C1 segment of cervical spinal cord (tissue), 14 donors: ENCODE data around the gene GTF2F2.

Source experiments
- DNase-seq, 14 donors: peaks; one replicate each; lab custom pipeline; 2025; lab: John Stamatoyannopoulos, UW

GTF2F2 gene

DNA sequence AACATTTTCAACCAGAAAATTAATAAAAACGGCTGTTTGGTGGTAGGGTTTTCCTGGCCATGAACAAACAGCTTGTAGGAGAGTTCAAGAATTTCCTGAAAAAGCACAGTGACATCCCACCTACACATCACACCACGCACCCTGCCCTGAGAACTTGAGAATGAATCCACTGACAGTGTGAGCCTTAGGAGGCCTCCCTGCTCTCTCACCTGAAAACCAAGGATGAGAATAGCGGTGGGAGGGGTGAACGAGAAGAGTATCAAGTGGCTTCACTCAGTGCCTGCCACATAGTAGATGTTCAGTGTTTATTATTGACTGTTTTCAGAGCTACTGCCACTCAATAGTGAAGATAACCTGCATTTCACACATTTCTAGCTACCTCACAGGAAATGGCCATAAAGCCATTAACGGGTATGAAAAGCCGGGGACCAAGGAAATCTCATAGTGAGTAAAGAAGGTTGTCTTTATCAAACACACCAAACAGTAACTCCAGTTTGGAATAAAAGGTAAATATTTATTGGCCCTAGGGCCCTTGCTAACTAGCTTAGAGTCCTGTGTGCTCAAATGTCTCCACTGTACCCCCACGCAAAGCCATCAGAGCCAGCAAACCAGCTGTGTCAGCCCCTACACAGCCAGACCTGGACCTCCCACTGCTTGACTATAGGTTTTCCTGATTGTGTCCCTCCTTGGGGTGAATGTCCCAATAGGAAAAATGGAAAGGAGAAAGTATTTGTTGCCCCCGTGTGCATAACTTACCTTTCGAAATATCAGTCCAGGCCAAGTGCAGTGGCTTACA, 180.1 kb downstream of the GTF2F2 start:
- DNase-seq = no peak

DNA sequence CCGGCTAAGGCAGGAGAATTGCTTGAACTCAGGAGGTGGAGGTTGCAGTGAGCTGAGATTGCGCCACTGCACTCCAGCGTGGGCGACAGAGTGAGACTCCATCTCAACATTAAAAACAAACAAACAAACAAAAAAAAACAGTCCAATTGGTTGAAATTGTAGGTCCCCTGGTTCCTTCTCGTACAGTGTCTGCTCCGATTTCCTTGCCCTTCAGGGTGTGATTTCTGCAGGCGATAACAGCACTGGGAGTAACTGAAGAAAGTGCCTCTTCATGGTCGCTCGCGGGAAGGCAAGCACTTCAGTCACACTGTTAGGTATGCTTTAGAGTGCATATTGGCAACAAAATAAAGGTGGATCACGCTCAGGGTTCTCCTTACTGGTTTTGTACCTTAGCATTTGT, 181.0 kb downstream of the GTF2F2 start:
- no peak for DNase-seq

DNA sequence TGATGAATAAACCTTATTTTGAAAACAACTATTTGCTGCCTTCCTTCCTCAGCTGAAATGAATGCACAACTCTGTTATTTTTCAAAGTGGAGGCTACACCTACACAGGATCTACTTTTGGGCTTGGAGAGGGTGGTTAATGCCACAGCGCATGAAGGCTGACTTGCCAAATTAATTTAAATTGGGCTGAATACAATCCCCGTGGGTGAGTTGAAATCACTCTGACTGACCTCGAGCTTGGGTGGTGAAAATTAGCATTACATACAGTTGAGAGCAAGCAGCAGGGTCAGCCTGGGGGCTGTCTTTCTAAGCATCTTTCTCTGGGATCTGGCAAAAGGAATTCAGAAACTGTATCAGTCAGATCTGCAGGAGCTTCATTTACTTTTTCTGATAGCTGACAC, 182.2 kb downstream of the GTF2F2 start:
- no peak for DNase-seq

DNA sequence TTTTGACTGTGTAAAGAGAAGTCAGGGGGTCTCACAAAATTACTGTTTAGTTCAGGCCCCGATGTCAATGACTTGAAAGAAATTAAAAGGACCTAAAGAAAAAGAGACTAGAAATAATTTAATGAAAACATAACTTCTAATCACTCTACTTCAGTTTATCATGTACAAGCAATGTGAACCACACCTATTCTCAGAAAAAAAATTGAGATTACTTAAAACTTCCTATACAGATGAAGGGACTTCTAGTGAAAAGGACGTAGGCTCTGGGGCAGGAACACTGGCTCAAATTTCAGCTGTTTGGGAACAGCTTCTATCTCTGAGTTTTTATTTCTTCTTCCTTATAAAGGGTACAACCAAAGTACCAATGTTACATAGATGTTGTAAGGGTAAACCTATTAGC, 182.7 kb downstream of the GTF2F2 start:
- DNase-seq = no peak

DNA sequence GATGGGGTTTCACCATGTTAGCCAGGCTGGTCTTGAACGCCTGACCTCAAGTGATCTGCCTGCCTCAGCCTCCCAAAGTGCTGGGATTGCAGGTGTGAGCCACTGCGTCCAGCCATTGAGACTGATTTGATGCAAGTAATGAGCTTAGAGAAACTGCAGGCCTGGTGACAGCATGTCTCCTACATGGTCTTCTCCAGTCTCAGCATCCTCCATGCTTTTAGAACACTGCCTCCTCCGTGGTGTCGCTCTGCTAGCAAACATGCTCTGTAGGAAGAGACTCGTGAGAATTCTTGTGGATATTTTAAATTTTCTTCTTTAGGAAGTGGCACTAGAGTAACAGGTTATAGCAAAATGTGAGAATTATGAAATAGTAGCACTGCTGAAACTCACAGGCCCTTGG, 183.6 kb downstream of the GTF2F2 start:
- DNase-seq = no peak

DNA sequence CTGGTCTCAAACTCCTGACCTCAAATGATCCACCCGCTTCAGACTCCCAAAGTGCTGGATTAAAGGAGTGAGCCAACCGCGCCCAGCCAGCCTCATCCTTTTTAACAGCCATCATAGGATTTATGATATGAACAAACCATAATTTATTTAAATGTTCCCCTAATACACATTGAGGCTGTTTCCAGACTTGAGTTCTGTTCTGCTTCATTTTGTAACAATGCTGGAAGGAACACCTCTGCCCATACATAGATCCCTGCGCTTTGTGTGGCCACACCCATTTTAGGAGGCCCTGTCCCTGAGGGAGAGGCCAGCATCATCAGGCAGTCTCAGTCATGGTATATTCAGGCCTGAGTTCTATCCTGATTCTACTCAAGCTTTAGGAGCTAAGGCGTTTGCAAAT, 184.8 kb downstream of the GTF2F2 start:
- DNase-seq = no peak

DNA sequence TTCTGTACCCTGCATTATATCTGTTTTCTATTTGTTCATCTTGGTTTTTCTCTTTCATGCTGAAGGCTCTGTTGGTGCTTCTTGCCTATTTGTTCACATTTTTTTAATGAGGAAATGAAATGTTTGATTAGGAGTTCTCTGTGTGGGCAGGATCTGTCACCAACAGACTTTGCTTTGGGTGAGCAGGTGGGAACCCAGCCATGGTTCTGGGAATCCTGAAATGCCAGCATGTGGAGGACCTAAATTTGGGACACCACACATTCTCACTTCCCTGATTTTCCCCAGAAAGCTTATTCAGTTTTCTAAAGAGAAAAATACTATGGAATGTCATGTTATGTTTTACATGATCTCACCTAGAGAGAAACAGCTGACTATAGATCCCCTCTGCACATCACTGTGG, 186.7 kb downstream of the GTF2F2 start:
- DNase-seq = no peak

DNA sequence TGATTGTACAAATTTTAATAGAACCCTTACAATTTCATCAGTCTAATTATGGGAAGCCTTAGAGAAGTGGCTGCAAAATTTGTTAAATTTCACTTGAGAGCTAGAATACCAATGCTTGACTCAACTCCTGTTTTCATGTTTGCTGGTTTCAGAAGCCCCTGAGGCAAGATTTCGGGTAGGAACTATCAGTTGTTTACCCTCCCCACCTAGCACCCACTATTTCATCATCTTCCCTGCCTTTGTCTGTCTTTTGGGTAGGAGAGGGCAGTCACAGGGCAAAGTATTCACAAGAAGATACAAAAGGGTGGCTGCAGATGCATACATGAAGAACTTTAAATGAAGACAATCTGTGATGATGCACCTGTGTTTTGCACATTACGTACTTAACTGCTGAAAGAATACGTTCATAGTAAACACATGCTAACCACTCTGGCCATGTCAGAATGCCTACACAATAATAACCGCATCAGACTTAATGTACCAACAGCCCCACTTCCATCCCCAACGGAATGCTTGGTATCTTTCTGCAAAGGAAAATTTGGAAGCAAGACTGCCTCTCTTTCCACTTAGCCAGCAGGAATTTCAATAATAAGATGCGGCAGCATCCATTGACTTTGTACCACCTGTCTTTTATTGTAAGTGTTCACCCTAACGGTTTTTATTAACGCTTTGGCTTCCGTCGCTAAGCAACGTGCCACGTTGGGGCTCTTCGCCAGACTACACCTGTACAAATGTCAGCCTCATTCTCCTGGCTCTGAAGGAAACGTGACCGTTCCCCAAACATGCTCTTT, 190.2 kb downstream of the GTF2F2 start:
- no peak for DNase-seq

DNA sequence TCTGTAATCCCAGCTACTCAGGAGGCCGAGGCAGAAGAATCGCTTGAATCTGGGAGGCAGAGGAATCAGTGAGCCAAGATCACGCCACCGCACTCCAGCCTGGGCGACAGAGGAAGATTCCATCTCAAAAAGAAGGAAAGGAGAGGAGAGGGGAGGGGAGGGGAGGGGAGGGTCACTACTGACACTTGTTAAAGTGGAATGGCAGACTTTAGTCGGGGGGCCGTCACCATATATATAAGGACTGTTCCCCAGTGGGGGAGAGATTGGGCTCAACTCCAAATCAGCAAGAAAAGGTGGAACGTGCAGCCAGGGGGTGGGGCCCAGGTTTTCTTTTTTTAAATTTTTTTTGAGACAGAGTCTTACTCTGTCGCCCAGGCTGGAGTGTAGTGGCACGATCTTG, 194.5 kb downstream of the GTF2F2 start:
- DNase-seq = no peak

DNA sequence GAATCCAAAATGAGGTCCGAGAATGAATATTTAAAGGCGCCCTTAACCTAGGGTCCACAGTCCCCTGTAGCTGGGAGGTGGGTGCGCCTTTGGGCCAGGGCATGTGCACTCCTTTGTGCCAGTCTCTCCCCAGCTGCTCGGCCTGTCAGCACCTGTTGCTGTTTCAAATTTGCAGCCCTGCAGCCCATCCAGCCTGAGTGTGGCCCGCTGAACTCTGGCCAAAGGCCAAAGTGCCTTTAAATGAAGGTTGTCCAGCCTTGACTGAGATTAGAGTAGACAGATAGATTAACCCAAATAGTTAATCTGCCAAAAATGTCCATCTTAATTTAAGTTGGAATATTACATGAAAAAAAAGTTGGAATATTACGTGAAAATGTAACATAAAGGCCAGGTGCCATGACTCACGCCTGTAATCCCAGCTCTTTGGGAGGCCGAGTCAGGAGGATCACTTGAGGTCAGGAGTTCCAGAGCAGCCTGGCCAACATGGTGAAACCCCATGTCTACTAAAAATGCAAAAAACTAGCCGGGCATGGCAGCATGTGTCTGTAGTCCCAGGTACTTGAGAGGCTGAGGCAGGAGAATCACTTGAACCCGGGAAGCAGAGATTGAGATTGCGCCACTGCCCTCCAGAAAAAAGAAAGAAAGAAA, 195.3 kb downstream of the GTF2F2 start:
- DNase-seq = no peak

DNA sequence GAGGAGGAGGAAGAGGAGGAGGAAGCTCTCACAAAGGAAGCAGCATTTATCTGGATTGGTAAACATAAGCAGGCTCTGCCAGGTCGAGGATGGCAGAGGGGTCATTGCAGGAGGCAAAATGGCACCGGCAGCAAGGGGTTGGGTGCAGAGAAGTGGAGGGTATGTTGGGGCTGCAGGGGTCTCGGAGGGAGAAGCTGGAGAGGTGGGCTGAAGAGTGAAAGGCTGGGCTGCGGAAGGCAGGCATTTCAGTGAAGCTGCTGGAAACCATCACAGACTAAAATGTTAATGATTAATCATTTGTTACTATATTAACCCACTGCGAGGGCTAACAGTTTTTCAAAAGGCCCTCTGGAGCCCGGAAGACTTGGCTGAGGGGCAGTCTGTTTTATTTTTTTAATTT, 196.0 kb downstream of the GTF2F2 start:
- DNase-seq = no peak

DNA sequence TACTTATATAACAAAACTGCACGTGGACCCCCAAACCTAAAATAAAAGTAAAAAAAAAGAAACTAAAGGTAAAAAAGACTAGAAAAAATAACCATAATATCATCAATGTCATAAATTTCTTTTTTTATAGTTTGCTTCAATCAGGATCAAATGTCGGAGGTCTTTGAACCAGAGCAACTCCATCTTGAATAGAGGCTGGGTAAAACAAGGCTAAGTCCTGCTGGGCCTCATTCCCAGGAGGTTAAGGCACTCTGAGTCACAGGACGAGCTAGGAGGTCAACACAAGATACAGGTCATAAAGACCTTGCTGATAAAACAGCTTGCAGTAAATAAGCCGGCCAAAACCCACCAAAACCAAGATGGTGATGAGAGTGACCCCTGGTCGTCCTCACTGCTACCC, 196.7 kb downstream of the GTF2F2 start:
- DNase-seq = no peak

DNA sequence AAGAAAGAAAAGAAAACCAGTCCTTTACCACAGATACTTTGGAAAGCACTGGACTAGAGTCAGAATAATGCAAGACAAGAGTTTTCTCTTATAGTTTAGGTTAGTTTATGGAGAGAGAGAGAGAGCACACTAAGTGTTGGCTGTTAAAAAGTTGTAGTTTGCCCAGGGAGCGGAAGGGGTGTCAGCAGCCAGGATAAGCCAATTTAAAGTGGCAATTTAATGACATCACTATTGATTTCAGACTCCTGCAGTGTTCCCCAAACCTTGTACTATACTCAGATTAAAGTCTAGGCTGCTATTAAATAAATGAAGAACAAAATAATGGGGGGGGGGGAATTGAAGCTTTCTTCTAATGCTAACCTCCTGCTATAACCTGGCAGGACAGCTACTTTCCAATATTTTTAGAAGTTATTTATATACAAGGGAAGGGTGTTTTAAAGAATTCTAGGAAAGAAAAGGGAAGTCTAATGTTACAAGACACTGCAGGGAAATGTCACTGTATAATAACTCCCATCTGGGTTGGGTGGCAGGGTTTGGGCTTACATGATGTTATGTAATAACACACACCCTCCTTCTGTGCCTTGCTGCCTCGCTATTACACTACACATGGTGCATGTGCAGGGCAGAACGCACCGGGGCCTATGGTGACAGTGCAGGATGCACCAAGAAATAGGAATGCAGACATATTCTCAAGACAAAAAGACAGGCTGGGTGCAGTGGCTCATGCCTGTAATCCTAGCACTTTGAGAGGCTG, 200.7 kb downstream of the GTF2F2 start:
- no peak for DNase-seq

DNA sequence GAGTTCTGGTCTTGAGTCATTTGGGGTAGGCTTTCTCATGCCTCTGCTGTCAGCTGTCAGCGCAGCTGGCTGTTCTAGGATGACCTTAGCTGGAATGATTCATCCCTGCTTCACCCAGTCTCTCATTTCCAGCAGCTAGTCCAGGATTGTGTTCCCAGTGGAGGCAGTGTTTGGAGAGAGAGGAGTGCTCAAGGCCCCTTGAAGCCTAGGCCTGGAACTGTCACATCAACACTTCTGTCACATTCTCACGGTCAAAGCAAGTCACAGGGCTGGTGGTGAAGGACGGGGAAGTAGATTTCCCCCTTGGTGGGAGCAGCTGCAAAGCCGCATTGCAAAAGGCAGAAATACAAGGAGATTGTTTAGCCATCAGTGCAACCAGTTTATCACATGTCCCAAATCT, 205.5 kb downstream of the GTF2F2 start:
- peak in 4 of 14 donors; percentile 3 to 46 (median 24) for DNase-seq

DNA sequence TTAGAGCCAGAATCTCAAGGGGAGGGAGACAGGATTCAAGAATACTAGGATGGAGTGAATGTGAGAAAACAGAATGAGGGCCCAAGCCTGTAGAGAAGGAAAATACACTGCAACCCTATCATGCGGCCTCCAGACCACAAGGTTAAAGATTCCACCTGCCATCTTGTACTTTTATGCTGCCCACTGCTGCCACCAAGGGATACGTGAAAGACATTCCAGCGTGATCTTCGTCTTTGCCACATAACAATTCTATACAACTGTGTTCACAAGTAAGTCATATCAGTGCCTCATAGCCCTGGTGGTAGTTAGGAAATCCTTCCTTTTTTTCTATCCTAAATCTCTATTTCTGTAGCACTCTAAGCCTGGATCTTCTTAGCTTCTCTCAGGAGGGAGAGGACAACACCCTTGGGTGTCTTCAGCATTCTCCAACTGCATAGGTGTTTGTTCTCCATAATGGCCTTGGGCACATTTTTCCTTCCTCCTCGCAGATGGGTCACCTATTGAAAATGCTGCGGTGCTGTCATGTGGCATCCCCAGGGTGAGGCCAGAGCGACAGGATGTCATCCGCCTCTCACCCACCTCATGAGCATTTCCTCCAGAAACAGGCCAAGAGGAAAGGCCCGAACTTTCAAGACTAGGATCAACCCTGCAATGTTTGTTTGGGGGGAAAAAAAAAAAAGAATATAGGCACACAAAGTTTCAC, 207.1 kb downstream of the GTF2F2 start:
- no peak for DNase-seq

DNA sequence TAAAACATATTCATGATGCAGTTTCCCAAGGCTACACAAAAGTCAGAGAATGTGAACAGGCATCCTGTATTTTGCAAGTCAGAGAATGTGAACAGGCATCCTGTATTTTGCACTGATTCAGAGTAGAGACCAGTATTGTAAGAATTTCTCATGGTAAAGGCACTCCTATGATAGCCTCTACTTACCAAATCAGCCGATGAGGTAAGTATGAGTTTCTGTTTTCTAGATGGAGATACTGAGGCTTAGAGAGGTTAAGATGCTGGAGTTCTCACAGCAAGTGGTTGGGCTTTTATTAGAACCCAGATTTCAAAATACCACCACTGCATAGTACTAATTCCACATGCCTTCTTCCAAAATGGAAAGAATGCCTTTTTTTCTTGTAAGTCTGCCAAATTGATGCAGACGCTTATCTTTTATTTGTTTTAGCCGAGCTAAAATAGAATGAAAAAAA, 208.4 kb downstream of the GTF2F2 start:
- DNase-seq = no peak

DNA sequence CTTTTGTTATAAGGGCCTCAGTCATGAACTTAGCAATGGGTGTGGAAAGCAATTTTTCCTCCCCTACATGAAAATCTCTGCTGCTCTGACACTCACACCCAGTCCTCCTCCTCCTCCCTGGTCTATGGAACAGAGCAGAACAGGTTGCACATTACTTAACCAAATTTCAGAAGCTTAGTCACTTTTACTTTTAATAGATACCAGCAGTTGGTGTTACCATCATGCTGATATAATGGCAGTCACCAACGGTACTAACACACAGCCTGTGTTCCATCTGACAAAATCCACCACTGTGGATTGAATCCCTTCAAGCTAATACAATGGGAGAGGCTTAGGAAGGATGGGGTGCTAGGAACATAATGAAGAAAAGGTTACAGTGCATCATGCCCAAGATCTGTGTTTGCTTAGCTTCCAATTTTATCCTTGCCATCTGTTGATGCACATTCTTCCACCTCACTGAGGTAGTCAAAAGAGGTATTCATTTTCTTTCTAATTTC, 210.9 kb downstream of the GTF2F2 start:
- DNase-seq = peak in 1 of 14 donors; percentile 11

DNA sequence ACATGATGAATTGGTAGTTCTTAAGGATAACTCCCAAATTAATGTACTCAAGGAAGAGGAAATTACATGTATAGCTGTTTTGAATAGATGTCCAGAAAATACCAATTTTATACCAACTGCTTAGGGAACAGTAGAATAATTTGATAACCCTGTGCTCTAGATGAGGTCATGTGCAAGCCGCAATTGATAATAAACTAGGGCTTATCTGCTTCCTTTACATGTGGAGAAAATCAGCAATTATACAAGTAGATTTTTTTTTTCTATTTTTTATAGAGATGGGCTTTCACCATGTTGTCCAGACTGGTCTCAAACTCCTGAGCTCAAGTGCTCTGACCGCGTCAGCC, 211.4 kb downstream of the GTF2F2 start:
- no peak for DNase-seq

DNA sequence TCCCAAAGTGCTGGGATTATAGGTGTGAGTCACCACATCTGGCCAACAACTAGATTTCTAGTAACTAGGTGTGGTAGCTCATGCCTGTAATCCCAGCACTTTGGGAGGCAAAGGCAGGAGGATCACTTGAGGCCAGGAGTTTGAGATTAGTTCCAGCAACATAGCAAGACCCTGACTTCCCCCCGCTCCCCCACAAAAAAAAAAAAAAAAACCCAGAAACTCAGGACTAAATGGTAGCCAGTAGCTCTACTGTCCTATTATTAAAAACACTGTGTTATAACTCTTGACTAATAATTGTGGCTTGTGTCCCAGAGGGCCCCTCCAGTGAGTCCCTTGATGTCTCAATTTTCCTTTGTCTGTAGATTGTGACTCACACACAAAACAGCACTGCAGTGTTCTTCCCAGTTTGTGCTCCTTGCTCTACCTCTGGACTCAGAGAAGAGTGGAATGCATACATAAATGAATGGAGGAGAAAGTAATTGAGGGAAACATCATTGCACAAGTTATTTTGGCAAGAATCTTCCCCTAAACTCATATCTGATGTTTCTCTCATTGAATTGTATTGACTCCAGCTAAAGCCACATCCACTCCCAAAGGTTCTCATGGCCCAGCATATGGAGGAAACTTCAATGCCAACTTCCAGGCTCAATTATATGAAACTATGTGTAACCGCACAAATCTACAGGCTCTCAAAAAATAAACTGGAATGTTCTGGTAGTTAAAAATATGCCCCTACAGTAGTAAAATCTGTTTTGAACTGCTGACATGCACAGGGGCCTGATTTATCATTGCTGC, 211.9 kb downstream of the GTF2F2 start:
- peak in 1 of 14 donors; percentile 9 for DNase-seq

DNA sequence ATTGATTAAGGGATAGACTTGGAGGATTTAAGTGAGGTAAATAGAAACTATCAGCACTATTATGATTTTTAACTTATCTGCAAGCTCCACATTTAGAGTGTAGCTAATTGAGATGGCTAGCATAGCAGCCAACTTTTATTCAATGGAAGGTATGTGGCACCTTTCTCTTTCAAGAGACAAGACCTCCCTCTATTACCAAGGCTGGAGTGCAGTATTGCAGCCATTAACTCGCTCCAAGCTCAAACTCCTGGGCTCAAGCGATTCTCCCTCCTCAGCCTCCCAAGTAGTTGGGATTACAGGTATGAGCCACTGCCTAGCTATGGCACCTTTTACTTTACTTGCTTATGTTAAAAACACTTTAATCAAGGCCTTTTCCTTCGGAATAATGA, 212.5 kb downstream of the GTF2F2 start:
- no peak for DNase-seq
